HCT116 (cell line): ENCODE measurements around the gene CHRM3. TPM values are rescaled to one million over a fixed set of nuclear protein-coding genes. Genes with fewer than 3 reads are reported as not detected.

ENCODE experiments used
- ATAC-seq: fragments of 200-7000 bp; cut with Tn5 transposase; 2 replicates; pipeline ENCODE4 v1.9.1; 2020; ENCODE audit warnings: mild to moderate bottlenecking, moderate library complexity
- BruUV-seq: library from RNA; stranded (reverse); fragments of 400-500 nt; replicated peaks from 2 replicates; lab custom pipeline; 2021; lab: Mats Ljungman, UMichigan
- CTCF ChIA-PET: fragments of 300-600 bp; sonication (Branson Sonifier 250); formaldehyde crosslinking; loops from one replicate; lab custom pipeline; 2021; ENCODE audit warnings: antibody characterized with exemption; lab: Charles Lee
- POLR2A ChIA-PET: fragments of 300-600, 350-600 bp; sonication (Branson Sonifier 250); formaldehyde crosslinking; loops from one replicate; lab custom pipeline; 2021; ENCODE audit warnings: antibody characterized with exemption; lab: Charles Lee
- RAD21 ChIA-PET, 2 experiments: fragments of 300-600 bp; sonication (Branson Sonifier 250); formaldehyde crosslinking; loops; one replicate each; lab custom pipeline; 2023; ENCODE audit warnings: low total read pairs in 2 of 2; ENCODE audit not compliant: uncharacterized antibody in 2 of 2, unreplicated experiment in 2 of 2, low non-redundant PET in 1 of 2; lab: Charles Lee
- DNase-seq: peaks from one replicate; pipeline ENCODE4 v3.0.0-alpha.2; 2010; ENCODE audit warnings: low read depth, low spot score
- H2AFZ ChIP-seq: fragments of 200-600 bp; shearing (Covaris generic), sonication (generic); 2 replicates; pipeline ENCODE4 v1.6.1; 2017; ENCODE audit warnings: low read depth, mixed run types, mixed read lengths, antibody characterized with exemption, low read length; ENCODE audit not compliant: poor library complexity, severe bottlenecking
- H3K27ac ChIP-seq: 2 replicates; pipeline ENCODE4 v1.5.1; 2012; ENCODE audit warnings: low read depth, low read length
- H3K27me3 ChIP-seq: fragments of 200-600 bp; sonication (generic); 2 replicates; pipeline ENCODE4 v1.6.1; 2016; ENCODE audit warnings: mixed run types, low read length, mixed read lengths; ENCODE audit not compliant: insufficient read depth
- H3K36me3 ChIP-seq, 2 experiments: fragments of 200-500 bp in 1 of 2; fragments of 200-600 bp in 1 of 2; sonication (Bioruptor generic) in 1 of 2; sonication (generic) in 1 of 2; 2 replicates each; pipeline versions ENCODE4 v1.5.1 to v1.6.1; 2014 to 2016; ENCODE audit warnings: low read length in 2 of 2, inconsistent platforms in 1 of 2, mixed read lengths in 1 of 2, mixed run types in 1 of 2; ENCODE audit not compliant: insufficient read depth in 2 of 2, control insufficient read depth in 1 of 2
- H3K4me1 ChIP-seq, 2 experiments: fragments of 200-600 bp in 1 of 2; sonication (generic) in 1 of 2; 2 replicates each; pipeline versions ENCODE4 v1.5.1 to v1.6.1; 2012 to 2017; ENCODE audit warnings: low read length in 2 of 2, inconsistent platforms in 1 of 2, mild to moderate bottlenecking in 1 of 2, mixed read lengths in 1 of 2, mixed run types in 1 of 2, moderate library complexity in 1 of 2; ENCODE audit not compliant: insufficient read depth in 2 of 2, control insufficient read depth in 1 of 2
- H3K4me2 ChIP-seq: fragments of 200-600 bp; sonication (generic); 2 replicates; pipeline ENCODE4 v1.6.1; 2017; ENCODE audit warnings: mixed run types, low read length, mixed read lengths
- H3K4me3 ChIP-seq, 2 experiments: fragments of 200-600 bp in 1 of 2; sonication (generic) in 1 of 2; replicated peaks in 1 of 2; 2 replicates each; pipeline ENCODE4 v1.5.1; 2011 to 2016; ENCODE audit warnings: low read length in 2 of 2, control low read depth in 1 of 2, low read depth in 1 of 2, mild to moderate bottlenecking in 1 of 2, mixed read lengths in 1 of 2, mixed run types in 1 of 2
- H3K79me2 ChIP-seq: fragments of 200-600 bp; sonication (generic); 2 replicates; pipeline ENCODE4 v1.6.1; 2017; ENCODE audit warnings: mild to moderate bottlenecking, mixed run types, low read length, moderate library complexity, mixed read lengths; ENCODE audit not compliant: insufficient read depth
- H3K9ac ChIP-seq: fragments of 200-600 bp; sonication (generic); 2 replicates; pipeline ENCODE4 v1.6.1; 2016; ENCODE audit warnings: low read length, mixed read lengths
- H3K9me2 ChIP-seq: fragments of 200-600 bp; sonication (generic), shearing (Covaris generic); 2 replicates; pipeline ENCODE4 v1.6.1; 2017; ENCODE audit warnings: mixed run types, mild to moderate bottlenecking, moderate library complexity; ENCODE audit not compliant: insufficient read depth
- H3K9me3 ChIP-seq, 2 experiments: fragments of 200-500 bp in 1 of 2; fragments of 200-600 bp in 1 of 2; sonication (Bioruptor generic) in 1 of 2; sonication (generic) in 1 of 2; 2 replicates each; pipeline ENCODE4 v1.6.1; 2014 to 2017; ENCODE audit warnings: low read length in 2 of 2, mixed read lengths in 2 of 2, inconsistent platforms in 1 of 2, low read depth in 1 of 2, mild to moderate bottlenecking in 1 of 2, mixed run types in 1 of 2, moderate library complexity in 1 of 2; ENCODE audit not compliant: control insufficient read depth in 1 of 2, insufficient read depth in 1 of 2
- H4K20me1 ChIP-seq: fragments of 200-600 bp; sonication (generic), shearing (Covaris generic); 2 replicates; pipeline ENCODE4 v1.6.1; 2017; ENCODE audit warnings: mixed run types, mild to moderate bottlenecking, moderate library complexity; ENCODE audit not compliant: insufficient read depth
- ATF3 ChIP-seq: IDR thresholded peaks from 2 replicates; pipeline ENCODE4 v1.6.1; 2012
- CTCF ChIP-seq, 3 experiments: fragments of 200-600 bp in 1 of 3; sonication (generic) in 1 of 3; IDR thresholded peaks in 2 of 3; conservative IDR thresholded peaks in 1 of 3; 2 replicates each; pipeline ENCODE4 v1.5.1; 2012 to 2017; ENCODE audit warnings: low read depth in 2 of 3, low read length in 2 of 3, antibody characterized with exemption in 1 of 3, borderline replicate concordance in 1 of 3, control low read depth in 1 of 3, mild to moderate bottlenecking in 1 of 3, mixed read lengths in 1 of 3, mixed run types in 1 of 3, moderate library complexity in 1 of 3; ENCODE audit not compliant: insufficient read depth in 1 of 3
- JUND ChIP-seq: IDR thresholded peaks from 2 replicates; pipeline ENCODE4 v1.6.1; 2012
- POLR2A ChIP-seq: IDR thresholded peaks from 2 replicates; pipeline ENCODE4 v1.7.0; 2011; ENCODE audit warnings: borderline replicate concordance; ENCODE audit not compliant: insufficient read depth, insufficient read length; ENCODE audit errors: extremely low read depth
- SIN3A ChIP-seq: IDR thresholded peaks from 2 replicates; pipeline ENCODE4 v1.6.1; 2012; ENCODE audit warnings: low read depth
- TCF7L2 ChIP-seq: IDR thresholded peaks from 2 replicates; pipeline ENCODE4 v1.7.0; 2011; ENCODE audit warnings: borderline replicate concordance, inconsistent platforms; ENCODE audit not compliant: insufficient read depth, insufficient read length; ENCODE audit errors: extremely low read depth
- YY1 ChIP-seq: IDR thresholded peaks from 2 replicates; pipeline ENCODE4 v1.6.1; 2011; ENCODE audit warnings: low read length, low read depth, moderate library complexity, mild to moderate bottlenecking; ENCODE audit not compliant: insufficient replicate concordance; ENCODE audit errors: extremely low read depth
- ZBTB33 ChIP-seq: IDR thresholded peaks from 2 replicates; pipeline ENCODE4 v1.6.1; 2011; ENCODE audit warnings: mild to moderate bottlenecking, low read length, moderate library complexity; ENCODE audit not compliant: insufficient replicate concordance; ENCODE audit errors: extremely low read depth
- intact Hi-C: fragments of 100-400 bp; cut with micrococcal nuclease; formaldehyde crosslinking; loops from 2 replicates; pipeline ENCODE4 v1.10.0; 2022
- total RNA-seq: library from RNA; stranded (reverse); gene quantifications from one replicate; pipeline ENCODE4 v1.2.1, GENCODE V29; 2021; ENCODE audit not compliant: unreplicated experiment

Gene CHRM3
- total RNA-seq, 1 experiment from 2014 or later, result 0.15 TPM

- Histone ChIP-seq H3K27ac (no peak overlapping the region), H4K20me1 (no peaks in the 10 kb centered on the region), H3K4me3 (no peak overlapping the region), H3K4me2 (no peak overlapping the region), H3K9me2 (no peaks in the 10 kb centered on the region), H3K27me3 (no peaks in the 10 kb centered on the region), H3K79me2 (no peaks in the 10 kb centered on the region), H3K9me3 (peaks cover 7 to 11% of the 10 kb centered on the region in 2 experiments; a peak in 2 of 4 replicates), H3K36me3 (no peaks in the 10 kb centered on the region), H2AFZ (no peak overlapping the region), H3K9ac (no peak overlapping the region), H3K4me1 (no peaks in the 10 kb centered on the region)
- ChIA-PET RAD21 (no interaction called here), POLR2A (no interaction called here), CTCF (no interaction called here)
- no peak for TF ChIP-seq ATF3
- no peak for TF ChIP-seq POLR2A
- no peak for TF ChIP-seq TCF7L2
- no peak for TF ChIP-seq SIN3A
- TF ChIP-seq YY1, result no peak
- TF ChIP-seq ZBTB33, result no peak
- TF ChIP-seq JUND, result no peak
- no peak for TF ChIP-seq CTCF (IDR thresholded peaks at IDR 0.05 in 2 of 3, conservative IDR thresholded peaks at IDR 0.05 in 1 of 3; ENCODE audit: borderline replicate concordance in 1 of 3, insufficient read depth in 1 of 3, low read depth in 2 of 3, low read length in 2 of 3)
- no peak for DNase-seq
- BruUV-seq, result no TSS peak
- intact Hi-C loops, result no loop called here
- no peak for ATAC-seq
Observed at GRCh38 chr1:239388159-239388485, 1.8 kb downstream of the CHRM3 start.
